SH-SY5Y (cell line): ENCODE data around the gene CLDN3.

Experiments
- GATA2 ChIP-seq: IDR thresholded peaks from 2 replicates; pipeline ENCODE4 v1.6.1; 2011; ENCODE audit warnings: mild to moderate bottlenecking, low read depth, low read length
- GATA3 ChIP-seq: IDR thresholded peaks from 2 replicates; pipeline ENCODE4 v1.6.1; 2011; ENCODE audit warnings: low read depth, mild to moderate bottlenecking, low read length, moderate library complexity

DNA sequence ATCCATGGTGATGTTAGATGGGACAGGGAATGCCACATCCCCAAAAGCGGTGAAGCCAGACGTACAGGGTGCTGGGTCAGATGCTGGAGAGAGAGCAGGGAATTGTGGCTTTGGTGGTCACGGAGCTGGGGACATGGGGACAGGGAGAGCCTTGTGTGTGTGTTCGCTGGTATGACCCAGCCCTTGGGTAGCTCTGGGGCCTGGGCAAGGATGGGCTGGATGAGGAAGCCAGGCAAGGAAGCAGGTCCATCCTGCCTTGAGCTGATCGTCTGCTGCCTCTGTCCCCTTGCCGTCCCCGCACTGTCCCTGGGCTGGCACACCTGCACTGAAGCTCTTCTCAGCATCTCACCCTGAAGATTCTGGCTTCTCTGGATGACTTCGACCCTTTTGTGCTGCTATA is 45.4 kb upstream of the CLDN3 start:
- TF ChIP-seq GATA2 (no peak), GATA3 (no peak)
